Sigmoid colon (tissue), 4 donors: ENCODE results near the gene LHX1.

Source experiments
- POLR2AphosphoS5 ChIP-seq, 4 donors: sonication (generic); formaldehyde crosslinking; IDR thresholded peaks; one replicate each; pipeline ENCODE4 v1.6.1; 2017; ENCODE audit warnings: antibody characterized with exemption in 4 of 4
- TF ChIP-seq, protein P1 (sequence below), 4 experiments: fragments of 450-650 bp in 3 of 4; fragments of 200-600 bp in 1 of 4; IDR thresholded peaks; one replicate each; pipeline ENCODE4 v1.5.1; 2016 to 2019; ENCODE audit warnings: antibody characterized with exemption in 4 of 4, mild to moderate bottlenecking in 3 of 4, moderate library complexity in 2 of 4

GRCh38 chr17:36907407-36907806, 29.9 kb upstream of the LHX1 start:
- TF ChIP-seq POLR2AphosphoS5 (IDR thresholded peaks at IDR 0.05): no peak
- TF ChIP-seq, protein P1, sequence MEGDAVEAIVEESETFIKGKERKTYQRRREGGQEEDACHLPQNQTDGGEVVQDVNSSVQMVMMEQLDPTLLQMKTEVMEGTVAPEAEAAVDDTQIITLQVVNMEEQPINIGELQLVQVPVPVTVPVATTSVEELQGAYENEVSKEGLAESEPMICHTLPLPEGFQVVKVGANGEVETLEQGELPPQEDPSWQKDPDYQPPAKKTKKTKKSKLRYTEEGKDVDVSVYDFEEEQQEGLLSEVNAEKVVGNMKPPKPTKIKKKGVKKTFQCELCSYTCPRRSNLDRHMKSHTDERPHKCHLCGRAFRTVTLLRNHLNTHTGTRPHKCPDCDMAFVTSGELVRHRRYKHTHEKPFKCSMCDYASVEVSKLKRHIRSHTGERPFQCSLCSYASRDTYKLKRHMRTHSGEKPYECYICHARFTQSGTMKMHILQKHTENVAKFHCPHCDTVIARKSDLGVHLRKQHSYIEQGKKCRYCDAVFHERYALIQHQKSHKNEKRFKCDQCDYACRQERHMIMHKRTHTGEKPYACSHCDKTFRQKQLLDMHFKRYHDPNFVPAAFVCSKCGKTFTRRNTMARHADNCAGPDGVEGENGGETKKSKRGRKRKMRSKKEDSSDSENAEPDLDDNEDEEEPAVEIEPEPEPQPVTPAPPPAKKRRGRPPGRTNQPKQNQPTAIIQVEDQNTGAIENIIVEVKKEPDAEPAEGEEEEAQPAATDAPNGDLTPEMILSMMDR (IDR thresholded peaks at IDR 0.05): no peak
